Activated T-cell treated with anti-CD3 and anti-CD28 coated beads, Interleukin-2, amount 50 U/mL, for 48 hours (primary cell): ENCODE measurements around the gene XK.
A peak's percentile ranks its signal among the peaks of the same experiment; 100 is the strongest.

Source experiments
- DNase-seq, 2 experiments: peaks; one replicate each; pipeline ENCODE4 v3.0.0-alpha.2; 2020

XK gene

DNA sequence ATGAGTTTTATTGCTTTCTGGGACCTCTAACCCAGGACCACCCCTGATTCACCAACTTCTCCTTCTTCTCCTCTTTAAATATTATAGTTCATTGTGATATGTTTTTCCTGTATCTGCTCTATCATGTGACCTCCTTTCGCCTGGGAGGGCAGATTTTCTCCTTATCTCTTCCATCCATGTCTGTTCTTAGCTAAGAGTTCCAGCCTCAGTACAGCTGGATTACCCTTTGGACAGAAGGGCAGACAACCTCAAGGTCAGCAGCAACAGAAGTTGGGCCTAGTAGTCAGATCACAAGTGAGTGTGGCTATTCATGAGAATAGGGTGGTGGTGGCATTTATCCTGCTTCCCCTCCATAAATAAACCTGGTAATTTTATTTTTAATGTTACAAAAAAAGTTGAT, 5.7 kb upstream of the XK start:
- DNase-seq, result no peak

DNA sequence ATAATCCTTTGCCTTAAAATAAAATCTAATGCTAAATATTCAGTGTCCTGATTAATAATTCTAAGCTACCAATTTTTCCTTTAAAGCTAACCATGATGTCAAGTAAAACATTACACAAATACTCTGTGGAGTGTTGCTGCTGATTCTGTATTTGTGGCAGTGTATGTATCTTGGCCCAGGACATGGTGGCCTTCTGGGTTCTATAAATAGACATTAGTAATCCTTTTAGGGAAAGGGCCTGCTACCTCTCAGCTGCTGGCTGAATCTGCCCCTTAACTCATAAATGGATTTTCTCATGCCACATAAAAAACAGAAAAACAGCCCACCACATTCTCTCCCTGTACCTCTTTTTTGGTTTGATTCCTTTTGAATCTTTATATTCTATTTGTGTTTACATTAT, 1.2 kb upstream of the XK start:
- no peak for DNase-seq

- no peak for DNase-seq
These were observed 618 bp upstream of the XK start for GRCh38 chrX:37684973-37685372.

DNA sequence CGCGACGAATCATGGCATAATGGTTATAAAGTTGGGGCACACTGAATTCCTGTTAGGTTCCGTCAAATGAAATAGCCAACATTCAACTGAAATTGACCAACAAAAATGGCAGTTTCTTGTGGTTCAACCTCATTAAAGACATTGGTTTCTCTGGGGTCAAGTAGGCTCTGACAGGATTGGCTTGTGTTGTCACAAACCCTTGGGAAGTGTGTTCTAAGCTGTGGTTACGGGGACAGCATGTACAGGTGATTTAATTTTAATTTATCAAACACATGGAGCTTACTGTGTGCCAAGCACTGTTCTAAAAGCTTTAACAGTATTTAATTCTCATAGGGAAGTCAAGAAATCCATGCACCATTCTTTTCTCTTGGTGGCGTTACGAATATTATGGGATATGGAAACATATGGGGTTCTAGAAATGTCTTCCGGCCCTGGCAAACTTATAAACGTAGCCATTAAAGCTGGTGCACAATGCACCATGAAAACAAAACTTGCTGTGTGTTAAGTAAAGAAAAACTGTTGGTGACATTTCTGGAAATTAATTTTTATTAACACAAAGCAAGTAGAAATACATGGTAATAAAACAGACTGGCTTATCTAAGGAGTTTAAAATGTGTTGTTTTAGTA, 891 bp downstream of the XK start:
- DNase-seq, result no peak

DNA sequence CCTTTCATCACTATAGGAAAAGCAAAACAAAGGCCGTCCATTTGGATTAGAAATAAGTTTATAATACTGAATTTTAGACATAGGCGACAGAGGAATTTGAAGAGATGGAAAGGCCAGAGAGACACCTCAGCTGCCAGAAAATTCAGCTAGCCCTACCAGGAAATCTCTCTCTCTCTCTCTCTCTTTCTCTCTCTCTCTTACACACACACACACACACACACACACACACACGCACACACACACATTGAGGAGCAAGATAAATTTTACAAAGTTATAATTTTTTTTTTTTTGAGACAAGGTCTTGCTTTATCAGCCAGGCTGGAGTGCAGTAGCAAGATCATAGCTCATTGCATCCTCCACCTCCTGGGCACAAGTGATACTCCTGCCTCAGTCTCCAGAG, 1.4 kb downstream of the XK start:
- no peak for DNase-seq

- DNase-seq, result no peak
These were observed 4.5 kb downstream of the XK start for GRCh38 chrX:37690119-37690518.

- DNase-seq, result no peak
These were observed 7.3 kb downstream of the XK start for GRCh38 chrX:37692918-37693317.

GRCh38 chrX:37697169-37697760, 11.7 kb downstream of the XK start:
- DNase-seq, result no peak

GRCh38 chrX:37701588-37701987, 16.0 kb downstream of the XK start:
- no peak for DNase-seq

GRCh38 chrX:37711991-37712390, 26.4 kb downstream of the XK start:
- no peak for DNase-seq

DNA sequence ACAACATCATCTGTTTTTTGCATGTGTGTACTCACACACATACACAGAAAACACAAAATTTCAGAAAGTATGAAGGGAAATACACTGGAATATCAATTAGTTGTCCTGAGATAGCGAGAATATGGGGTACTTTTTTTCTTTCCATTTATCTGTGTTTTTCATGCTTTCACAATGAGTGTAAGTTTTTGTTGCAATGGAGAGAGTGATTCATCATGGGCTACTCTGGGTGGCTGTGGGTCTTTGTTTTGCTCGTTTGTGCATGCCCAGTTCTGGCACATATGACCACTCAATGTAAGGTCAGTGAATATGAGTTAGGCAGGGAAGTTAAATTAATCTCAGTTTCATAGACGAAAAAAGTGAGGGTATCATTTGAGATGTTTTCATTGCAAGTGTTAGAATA, 26.9 kb downstream of the XK start:
- no peak for DNase-seq

- DNase-seq, result no peak
These were observed 28.9 kb downstream of the XK start for GRCh38 chrX:37714479-37714878.

GRCh38 chrX:37716602-37717001, 31.0 kb downstream of the XK start:
- DNase-seq, result no peak

GRCh38 chrX:37717708-37718107, 32.1 kb downstream of the XK start:
- no peak for DNase-seq

DNA sequence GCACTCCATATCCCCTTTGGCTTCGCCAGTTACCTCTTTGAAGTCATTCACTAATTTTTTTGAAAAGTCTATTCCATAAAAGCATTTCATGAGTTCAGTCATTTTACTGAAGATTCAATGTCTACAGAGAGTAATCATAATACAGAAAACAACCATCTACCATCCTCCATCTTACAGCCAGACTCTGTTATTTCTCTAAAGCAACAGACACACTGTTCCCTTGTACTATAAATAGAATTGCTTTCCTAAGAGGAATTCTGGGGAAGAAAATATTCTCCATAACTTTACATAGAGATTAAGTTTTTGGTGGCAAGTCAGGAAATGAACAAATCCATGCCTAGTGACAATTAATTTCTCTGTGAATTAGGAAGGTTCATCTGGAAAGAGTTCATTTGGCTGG, 37.0 kb downstream of the XK start:
- no peak for DNase-seq

GRCh38 chrX:37726346-37726745, 40.8 kb downstream of the XK start:
- DNase-seq, result no peak

- peak; percentile 85 to 88 for DNase-seq
These were observed 59.8 kb downstream of the XK start for GRCh38 chrX:37745354-37745753.

GRCh38 chrX:37745835-37746217, 60.2 kb downstream of the XK start:
- DNase-seq, result peak; percentile 24 to 30

GRCh38 chrX:37746218-37746941, 60.8 kb downstream of the XK start:
- peak; percentile 51 to 60 for DNase-seq

- DNase-seq, result no peak
These were observed 61.4 kb downstream of the XK start for GRCh38 chrX:37746951-37747350.

DNA sequence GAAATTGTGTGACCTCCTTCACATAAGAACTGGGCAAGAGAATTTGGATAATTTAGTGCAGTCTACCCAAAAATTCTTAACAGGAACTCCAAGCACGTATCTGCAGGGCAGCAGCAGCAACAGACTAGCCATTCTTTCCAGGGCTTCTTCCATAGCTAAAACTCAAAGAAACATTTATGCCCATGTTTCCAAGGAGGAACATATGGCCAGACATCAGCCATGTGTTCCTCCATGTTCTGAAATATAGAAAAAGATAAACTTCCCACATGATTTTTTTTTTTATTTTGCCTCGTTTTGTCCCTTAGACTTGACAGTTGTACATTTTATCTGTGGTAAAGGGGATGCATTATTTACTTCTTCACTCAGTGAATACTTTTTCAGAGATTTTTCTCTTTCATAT, 66.7 kb downstream of the XK start:
- DNase-seq, result no peak

DNA sequence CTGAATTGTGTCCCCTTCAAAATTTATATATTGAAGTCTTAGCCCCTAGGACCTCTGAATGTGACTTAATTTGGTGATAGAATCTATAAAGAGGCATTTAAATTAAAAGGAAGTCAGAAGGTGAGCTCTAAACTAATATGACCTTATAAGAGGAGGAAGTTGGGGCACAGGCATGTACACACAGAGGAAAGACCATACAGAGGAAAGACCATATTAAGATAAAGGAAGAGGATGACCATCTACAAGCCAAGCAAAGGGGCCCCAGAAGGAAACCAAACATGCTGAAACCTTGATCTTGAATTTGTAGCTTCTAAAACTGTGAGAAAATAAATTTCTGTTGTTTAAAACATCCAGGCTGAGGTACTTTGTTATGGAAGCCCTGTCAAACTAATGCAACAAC, 67.3 kb downstream of the XK start:
- DNase-seq, result no peak

DNA sequence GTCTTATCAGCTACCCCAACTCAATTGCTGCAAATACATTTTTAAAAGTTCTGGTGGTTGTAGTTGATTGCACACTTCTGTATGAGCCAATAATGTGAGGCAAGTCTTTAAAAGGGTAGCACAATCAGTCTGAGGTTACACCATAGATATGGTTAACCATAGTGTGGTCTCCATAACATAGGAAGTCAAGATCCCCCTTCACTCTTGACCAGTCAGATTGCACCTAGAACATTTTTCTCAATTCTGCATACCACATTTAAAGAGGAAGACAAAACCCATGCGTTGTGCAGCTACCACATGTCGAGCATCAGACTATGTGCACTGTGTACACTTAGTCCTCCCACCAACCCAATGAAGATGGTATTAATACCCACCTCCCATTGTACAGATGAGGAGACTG, 67.8 kb downstream of the XK start:
- no peak for DNase-seq

DNA sequence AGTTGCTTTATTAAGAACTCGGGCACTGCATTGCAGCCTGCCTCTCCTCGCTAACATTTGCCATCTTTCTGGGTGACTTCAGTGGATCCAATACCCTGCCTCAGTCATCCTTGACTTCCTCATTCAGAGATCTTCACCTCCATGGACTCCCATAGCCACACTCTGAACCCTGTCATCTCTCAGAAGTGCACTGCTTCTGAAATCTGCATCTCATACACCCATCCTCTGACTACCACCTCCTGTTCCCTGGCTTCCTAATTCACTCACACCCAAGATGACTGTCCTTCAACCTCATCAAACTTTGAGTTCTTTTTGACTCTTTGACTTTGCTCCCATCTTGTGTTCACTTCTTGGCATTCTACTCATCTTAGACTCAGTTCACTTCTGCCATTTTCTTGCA, 68.9 kb downstream of the XK start:
- no peak for DNase-seq

DNA sequence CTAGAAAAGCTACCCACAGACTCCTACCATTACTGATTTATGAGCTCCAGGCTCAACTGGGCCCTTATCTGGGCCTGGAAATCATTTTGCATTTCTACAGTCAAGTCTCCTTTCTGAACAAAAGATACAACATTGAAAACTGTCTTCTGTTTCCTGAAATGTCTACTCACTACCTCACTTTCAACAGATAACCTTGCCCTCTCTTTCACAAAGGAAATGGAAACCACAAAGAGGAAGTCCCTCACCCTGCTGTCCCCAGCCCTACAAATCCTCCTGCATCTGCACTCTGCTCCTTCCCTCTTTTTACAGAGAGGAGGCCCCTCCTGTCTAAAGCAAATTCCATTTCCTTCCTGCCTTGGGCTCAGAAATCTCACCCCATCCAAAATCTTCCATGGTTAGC, 69.4 kb downstream of the XK start:
- peak; percentile 20 for DNase-seq
